Measurements from ENCODE around the gene SOX21. TPM values are rescaled to one million over a fixed set of nuclear protein-coding genes. Genes with fewer than 3 reads are reported as not detected.

Gene SOX21
- total and polyA plus RNA-seq, 2 of the 8 experiments (the other 6 are each of a cell fraction or from before 2014, with no cell fraction given): 3.9 TPM

GRCh38 chr13:94711561-94712286 lies 621 bp downstream of the SOX21 start:
- Histone ChIP-seq H3K79me2 (ENCODE audit: control insufficient read depth in 1 of 2, insufficient read depth in 2 of 2, low read length in 2 of 2) (peaks cover 0 to 5% of the 10 kb centered on the region in 2 experiments; a peak in 2 of 4 replicates), H3K4ac (replicated peaks; ENCODE audit: insufficient read length, low read depth, low read length) (no peak overlapping the region), H3K23ac (ENCODE audit: insufficient read length) (no peak overlapping the region), H4K91ac (replicated peaks; ENCODE audit: insufficient read length, low read length) (peak overlapping the region; percentile 61), H3K4me3 (ENCODE audit: extremely low read depth in 1 of 4, insufficient read depth in 2 of 4, low read depth in 3 of 4, low read length in 4 of 4) (peak overlapping the region; percentile 67 to 86 (median 70)), H4K5ac (ENCODE audit: insufficient read length, low read depth, low read length) (peak overlapping the region; percentile 16), H3K9ac (replicated peaks in 1 of 4; ENCODE audit: extremely low read depth in 1 of 4, low read depth in 3 of 4, low read length in 3 of 4) (peak overlapping the region in 3 of 4 experiments; percentile 51 to 78 (median 66); a peak in 5 of 7 replicates), H3K56ac (replicated peaks; ENCODE audit: insufficient read length, low read depth, low read length) (no peak overlapping the region), H3K9me3 (ENCODE audit: insufficient read depth in 2 of 2, low read depth in 1 of 2, low read length in 1 of 2) (no peaks in the 10 kb centered on the region; a peak in 1 of 4 replicates), H2AFZ (ENCODE audit: low read length) (no peak overlapping the region), H3K18ac (ENCODE audit: extremely low read depth, low read length) (peak overlapping the region; percentile 93), H3K27me3 (replicated peaks in 1 of 4; ENCODE audit: control insufficient read depth in 3 of 4, extremely low read depth in 1 of 4, insufficient read depth in 3 of 4, low read length in 3 of 4) (peaks cover 0 to 42% (median 30%) of the 10 kb centered on the region in 4 experiments; a peak in 6 of 7 replicates), H2BK20ac (ENCODE audit: low read length) (peak overlapping the region; percentile 51; the same call in 1 of the 2 replicates), H3K4me1 (replicated peaks in 1 of 4; ENCODE audit: control insufficient read depth in 3 of 4, insufficient read depth in 4 of 4, low read length in 3 of 4) (peaks cover 2 to 16% (median 5%) of the 10 kb centered on the region in 4 experiments; a peak in 6 of 7 replicates), H2BK12ac (ENCODE audit: low read depth, low read length) (peak overlapping the region; percentile 62; the same call in 1 of the 2 replicates), H3K36me3 (ENCODE audit: control insufficient read depth in 2 of 4, insufficient read depth in 4 of 4, low read length in 3 of 4) (peaks cover 0 to 25% (median 0%) of the 10 kb centered on the region in 4 experiments; a peak in 2 of 8 replicates), H3K4me2 (ENCODE audit: insufficient read depth in 1 of 2, low read depth in 2 of 2, low read length in 2 of 2) (peak overlapping the region; percentile 94 to 99), H4K8ac (ENCODE audit: extremely low read depth, insufficient read depth, low read length) (peak overlapping the region; percentile 77), H3K23me2 (ENCODE audit: low read depth, low read length) (peaks cover 37% of the 10 kb centered on the region), H2BK5ac (ENCODE audit: low read depth, low read length) (no peak overlapping the region; the same call in 1 of the 2 replicates), H2AK5ac (ENCODE audit: low read depth, low read length) (no peak overlapping the region), H3K27ac (ENCODE audit: low read depth, low read length) (no peak overlapping the region), H3K79me1 (ENCODE audit: low read depth, low read length) (no peaks in the 10 kb centered on the region), H2BK15ac (ENCODE audit: low read length) (no peak overlapping the region), H2BK120ac (replicated peaks; ENCODE audit: low read depth, low read length) (no peak overlapping the region), H4K20me1 (replicated peaks in 1 of 2; ENCODE audit: control insufficient read depth in 1 of 2, insufficient read depth in 2 of 2, low read length in 2 of 2) (no peaks in the 10 kb centered on the region), H3K14ac (ENCODE audit: insufficient read length) (no peak overlapping the region)
- ChIA-PET POLR2A (ENCODE audit: partially characterized antibody) (interaction anchor here (0.6 to 1.1 kb wide), 5 partner anchors 10 to 669 kb away, joined by 3 to 6 read pairs (median 3); no protein-coding TSS in a partner anchor), CTCF (ENCODE audit: partially characterized antibody) (interaction anchor here (0.9 to 1.0 kb wide), 2 partner anchors 9 to 32 kb away, joined by 3 to 4 read pairs; no protein-coding TSS in a partner anchor)
- DNase-seq (ENCODE audit: low read depth in 1 of 2, low spot score in 2 of 2): no peak
- 1% methylated on average over 52 of the region's 97 CpGs; no CpG with 5 or more reads in 1 of the 2 experiments for WGBS, 2 experiments (ENCODE audit: extremely low coverage in 1 of 2, insufficient coverage in 1 of 2, insufficient read length in 1 of 2, insufficient replicate concordance in 2 of 2, low coverage in 1 of 2, low lambda C conversion rate in 2 of 2, missing lambda C conversion rate in 1 of 2)
- FAIRE-seq: no peak
- no peak for TF ChIP-seq ATF2 (IDR thresholded peaks at IDR 0.05; ENCODE audit: low read length)
- TF ChIP-seq SIN3A (conservative IDR thresholded peaks at IDR 0.05 in 1 of 2, IDR thresholded peaks at IDR 0.05 in 1 of 2; ENCODE audit: low read depth in 1 of 2, low read length in 2 of 2): 0 out of 4 replicates have a peak, but pooled peaks have one; percentile 14 to 15
- TF ChIP-seq CEBPB (IDR thresholded peaks at IDR 0.05; ENCODE audit: low read depth, low read length): no peak
- TF ChIP-seq RNF2 (IDR thresholded peaks at IDR 0.05; ENCODE audit: borderline replicate concordance, low read depth, low read length, missing control alignments, poor library complexity, severe bottlenecking): peak; percentile 12
- peak; percentile 3 for TF ChIP-seq CTBP2 (IDR thresholded peaks at IDR 0.05; ENCODE audit: borderline replicate concordance, insufficient read depth, insufficient read length, low read length)
- TF ChIP-seq JUN (IDR thresholded peaks at IDR 0.05; ENCODE audit: low read depth, low read length): no peak
- no peak for TF ChIP-seq TEAD4 (IDR thresholded peaks at IDR 0.05; ENCODE audit: low read depth, low read length)
- TF ChIP-seq EZH2 (IDR thresholded peaks at IDR 0.05; ENCODE audit: low read depth, low read length, severe bottlenecking): peak; percentile 71
